Caco-2 (cell line): ENCODE data around the gene WWOX. TPM values are rescaled to one million over a fixed set of nuclear protein-coding genes. Genes with fewer than 3 reads are reported as not detected.

Source experiments
- BruUV-seq: library from RNA; stranded (reverse); fragments of 400-500 nt; replicated peaks from 2 replicates; lab custom pipeline; 2021; lab: Mats Ljungman, UMichigan
- CTCF ChIA-PET: fragments of 300-600 bp; sonication (Branson Sonifier 250); formaldehyde crosslinking; loops from one replicate; lab custom pipeline; 2022; ENCODE audit warnings: antibody characterized with exemption; lab: Charles Lee
- POLR2A ChIA-PET: fragments of 300-600 bp; sonication (Branson Sonifier 250); formaldehyde crosslinking; loops from one replicate; lab custom pipeline; 2022; ENCODE audit warnings: antibody characterized with exemption; lab: Charles Lee
- DNase-seq, 2 experiments: peaks; one replicate each; pipeline versions ENCODE4 v3.0.0 to v3.0.0-alpha.2; 2020 to 2022
- H3K27me3 ChIP-seq: replicated peaks from 2 replicates; pipeline ENCODE4 v1.6.0; 2011; ENCODE audit warnings: low read length; ENCODE audit not compliant: control insufficient read depth, insufficient read depth
- H3K36me3 ChIP-seq: 2 replicates; pipeline ENCODE4 v1.5.1; 2011; ENCODE audit warnings: low read length; ENCODE audit not compliant: control insufficient read depth, insufficient read depth
- H3K4me1 ChIP-seq: fragments of 250-450 bp; sonication (Bioruptor Pico); 2 replicates; pipeline ENCODE4 v1.5.1; 2020; ENCODE audit warnings: mild to moderate bottlenecking
- H3K4me3 ChIP-seq: 2 replicates; pipeline ENCODE4 v1.5.1; 2011; ENCODE audit warnings: low read depth, mild to moderate bottlenecking, control low read depth, low read length
- H3K9me3 ChIP-seq: fragments of 250-450 bp; sonication (Bioruptor Pico); 2 replicates; pipeline ENCODE4 v1.5.1; 2020; ENCODE audit warnings: mild to moderate bottlenecking, moderate library complexity
- H3K27ac Mint-ChIP-seq: one replicate; pipeline ENCODE4 v1.8.0; 2022; ENCODE audit warnings: mixed read lengths; ENCODE audit not compliant: unreplicated experiment
- H3K27me3 Mint-ChIP-seq: one replicate; pipeline ENCODE4 v1.8.0; 2022; ENCODE audit warnings: mixed read lengths; ENCODE audit not compliant: insufficient read depth, unreplicated experiment
- H3K36me3 Mint-ChIP-seq: one replicate; pipeline ENCODE4 v1.8.0; 2022; ENCODE audit warnings: mild to moderate bottlenecking, mixed read lengths; ENCODE audit not compliant: insufficient read depth, unreplicated experiment
- H3K4me1 Mint-ChIP-seq: one replicate; pipeline ENCODE4 v1.8.0; 2022; ENCODE audit warnings: low read depth, mixed read lengths; ENCODE audit not compliant: unreplicated experiment
- H3K4me3 Mint-ChIP-seq: one replicate; pipeline ENCODE4 v1.8.0; 2022; ENCODE audit warnings: mild to moderate bottlenecking, moderate library complexity, mixed read lengths; ENCODE audit not compliant: unreplicated experiment
- H3K9me3 Mint-ChIP-seq: one replicate; pipeline ENCODE4 v1.8.0; 2022; ENCODE audit warnings: mixed read lengths; ENCODE audit not compliant: unreplicated experiment
- intact Hi-C: fragments of 100-400 bp; cut with micrococcal nuclease; formaldehyde crosslinking; loops from one replicate; pipeline ENCODE4 v1.10.0; 2022; ENCODE audit not compliant: unreplicated experiment
- total RNA-seq: library from RNA; stranded (reverse); gene quantifications from 2 replicates; pipeline ENCODE4 v1.2.3, GENCODE V29; 2022
- TF ChIP-seq, protein P1 (sequence below), 2 experiments: fragments of 200-600 bp in 1 of 2; IDR thresholded peaks; 1 replicate in 1 of 2; 2 replicates in 1 of 2; pipeline versions ENCODE4 v1.5.1 to v1.8.0; 2011 to 2022; ENCODE audit warnings: antibody characterized with exemption in 1 of 2, control low read depth in 1 of 2, inconsistent platforms in 1 of 2, low read depth in 1 of 2, low read length in 1 of 2, mild to moderate bottlenecking in 1 of 2, moderate library complexity in 1 of 2; ENCODE audit not compliant: insufficient read depth in 1 of 2, severe bottlenecking in 1 of 2, unreplicated experiment in 1 of 2

The WWOX gene
- total RNA-seq, 1 experiment from 2014 or later: 45.0 TPM

DNA sequence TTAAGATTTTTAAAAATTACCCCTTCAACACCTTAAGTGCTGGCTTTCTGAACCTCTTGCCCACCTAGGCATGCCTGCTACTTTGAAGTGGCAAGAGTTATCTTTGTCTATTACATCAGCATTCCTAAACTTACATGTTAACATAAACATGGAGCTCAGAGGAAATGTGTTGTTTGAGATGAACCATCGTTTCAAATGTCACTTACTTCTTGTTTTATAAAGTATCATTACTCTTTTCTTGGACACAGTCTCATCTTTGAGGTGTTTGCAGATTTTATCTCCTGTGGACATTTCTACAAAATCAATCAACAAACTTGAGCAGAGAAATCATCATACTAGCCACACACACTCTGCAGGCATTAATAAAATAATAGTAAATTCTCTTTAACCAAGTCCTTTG, 184.9 kb downstream of the WWOX start:
- ChIA-PET CTCF (no interaction called here), POLR2A (interaction anchor here (0.6 kb wide), 1 partner anchor 9 kb away, joined by 3 read pairs; no protein-coding TSS in a partner anchor)
- no peaks in the 10 kb centered on the region for H3K27me3 ChIP-seq
- H3K27ac Mint-ChIP-seq: no peak overlapping the region
- no TSS peak for BruUV-seq
- no peaks in the 10 kb centered on the region for H3K9me3 ChIP-seq
- peaks cover 2% of the 10 kb centered on the region; the same call in 1 of the 2 replicates for H3K36me3 ChIP-seq
- no peak overlapping the region for H3K4me3 Mint-ChIP-seq
- H3K27me3 Mint-ChIP-seq: no peaks in the 10 kb centered on the region
- peaks cover 20% of the 10 kb centered on the region for H3K4me1 ChIP-seq
- intact Hi-C loops: no loop called here
- no peak for DNase-seq
- TF ChIP-seq, protein P1, sequence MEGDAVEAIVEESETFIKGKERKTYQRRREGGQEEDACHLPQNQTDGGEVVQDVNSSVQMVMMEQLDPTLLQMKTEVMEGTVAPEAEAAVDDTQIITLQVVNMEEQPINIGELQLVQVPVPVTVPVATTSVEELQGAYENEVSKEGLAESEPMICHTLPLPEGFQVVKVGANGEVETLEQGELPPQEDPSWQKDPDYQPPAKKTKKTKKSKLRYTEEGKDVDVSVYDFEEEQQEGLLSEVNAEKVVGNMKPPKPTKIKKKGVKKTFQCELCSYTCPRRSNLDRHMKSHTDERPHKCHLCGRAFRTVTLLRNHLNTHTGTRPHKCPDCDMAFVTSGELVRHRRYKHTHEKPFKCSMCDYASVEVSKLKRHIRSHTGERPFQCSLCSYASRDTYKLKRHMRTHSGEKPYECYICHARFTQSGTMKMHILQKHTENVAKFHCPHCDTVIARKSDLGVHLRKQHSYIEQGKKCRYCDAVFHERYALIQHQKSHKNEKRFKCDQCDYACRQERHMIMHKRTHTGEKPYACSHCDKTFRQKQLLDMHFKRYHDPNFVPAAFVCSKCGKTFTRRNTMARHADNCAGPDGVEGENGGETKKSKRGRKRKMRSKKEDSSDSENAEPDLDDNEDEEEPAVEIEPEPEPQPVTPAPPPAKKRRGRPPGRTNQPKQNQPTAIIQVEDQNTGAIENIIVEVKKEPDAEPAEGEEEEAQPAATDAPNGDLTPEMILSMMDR (IDR thresholded peaks at IDR 0.05; ENCODE audit: insufficient read depth in 1 of 2, low read depth in 1 of 2, low read length in 1 of 2, severe bottlenecking in 1 of 2, unreplicated experiment in 1 of 2): no peak
- H3K4me3 ChIP-seq: no peak overlapping the region
- no peaks in the 10 kb centered on the region for H3K9me3 Mint-ChIP-seq
- peaks cover 5% of the 10 kb centered on the region for H3K36me3 Mint-ChIP-seq
- peaks cover 8% of the 10 kb centered on the region for H3K4me1 Mint-ChIP-seq

DNA sequence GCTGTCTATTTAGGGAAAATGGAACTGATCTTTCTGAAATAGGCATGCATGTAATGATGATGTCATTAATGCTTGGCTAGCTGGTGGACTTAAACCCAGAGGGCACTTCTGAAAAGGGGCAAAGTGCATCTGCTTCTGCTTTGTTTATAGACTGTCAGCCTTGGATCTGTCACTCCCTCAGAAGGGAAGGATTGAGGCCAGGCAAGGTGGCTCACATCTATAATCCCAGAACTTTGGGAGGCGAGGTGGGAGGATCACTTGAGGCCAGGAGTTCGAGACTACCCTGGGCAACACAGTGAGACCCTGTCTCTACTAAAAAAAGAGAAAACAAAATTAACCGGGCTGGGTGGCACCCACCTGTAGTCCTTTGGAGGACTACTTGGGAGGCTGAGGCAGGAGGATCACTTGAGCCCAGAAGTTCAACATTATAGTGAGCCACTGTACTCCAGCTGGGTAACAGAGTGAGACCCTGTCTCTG, 185.5 kb downstream of the WWOX start:
- Histone ChIP-seq H3K4me1 (peaks cover 20% of the 10 kb centered on the region), H3K27me3 (no peaks in the 10 kb centered on the region)

DNA sequence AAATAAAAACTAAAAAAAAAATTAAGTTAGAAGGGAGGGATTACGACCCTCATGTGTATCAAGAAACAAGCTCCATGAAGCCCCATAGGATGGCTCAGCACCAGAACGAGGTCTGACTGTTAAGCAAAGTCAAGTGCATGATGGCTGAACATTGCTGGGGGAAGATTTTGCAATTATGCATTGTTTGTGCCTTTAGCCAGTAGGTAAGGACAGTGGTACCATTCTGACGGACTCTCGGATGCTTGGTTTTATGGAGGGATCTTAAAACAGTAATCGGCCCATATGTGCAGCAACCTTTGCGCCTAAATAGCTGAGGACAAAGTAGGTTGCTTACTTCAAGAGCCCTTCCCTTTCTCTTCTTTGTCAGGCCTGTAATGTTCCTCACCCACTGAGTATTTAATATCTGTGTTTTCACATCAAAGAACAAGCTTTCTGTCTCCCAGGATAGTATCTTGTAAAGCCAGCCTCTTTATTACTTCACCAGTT, 186.0 kb downstream of the WWOX start:
- DNase-seq: no peak
- H3K27me3 ChIP-seq: no peaks in the 10 kb centered on the region
- TF ChIP-seq, protein P1 (IDR thresholded peaks at IDR 0.05; ENCODE audit: insufficient read depth in 1 of 2, low read depth in 1 of 2, low read length in 1 of 2, severe bottlenecking in 1 of 2, unreplicated experiment in 1 of 2): no peak
- no TSS peak for BruUV-seq
- no peaks in the 10 kb centered on the region for H3K9me3 ChIP-seq
- peaks cover 20% of the 10 kb centered on the region for H3K4me1 ChIP-seq
- Mint-ChIP-seq H3K27ac (no peak overlapping the region), H3K4me1 (peaks cover 14% of the 10 kb centered on the region), H3K9me3 (no peaks in the 10 kb centered on the region), H3K36me3 (peaks cover 5% of the 10 kb centered on the region), H3K4me3 (no peak overlapping the region), H3K27me3 (no peaks in the 10 kb centered on the region)
- intact Hi-C loops: no loop called here
- CTCF ChIA-PET: no interaction called here
- H3K4me3 ChIP-seq: no peak overlapping the region
- peaks cover 2% of the 10 kb centered on the region; the same call in 1 of the 2 replicates for H3K36me3 ChIP-seq
- POLR2A ChIA-PET: no interaction called here

More for the DNA sequence above, 185.5 kb downstream of the WWOX start:
- no peaks in the 10 kb centered on the region for H3K9me3 ChIP-seq
- ChIA-PET POLR2A (interaction anchor here (0.6 kb wide), 1 partner anchor 8 kb away, joined by 3 read pairs; no protein-coding TSS in a partner anchor), CTCF (no interaction called here)
- DNase-seq: peak; percentile 20 to 40
- no TSS peak for BruUV-seq
- no peak overlapping the region for H3K4me3 Mint-ChIP-seq
- TF ChIP-seq, protein P1 (IDR thresholded peaks at IDR 0.05; ENCODE audit: insufficient read depth in 1 of 2, low read depth in 1 of 2, low read length in 1 of 2, severe bottlenecking in 1 of 2, unreplicated experiment in 1 of 2): no peak
- no peak overlapping the region for H3K27ac Mint-ChIP-seq
- peaks cover 5% of the 10 kb centered on the region for H3K36me3 Mint-ChIP-seq
- intact Hi-C loops: no loop called here
- H3K4me3 ChIP-seq: no peak overlapping the region
- H3K4me1 Mint-ChIP-seq: peaks cover 9% of the 10 kb centered on the region
- H3K36me3 ChIP-seq: peaks cover 2% of the 10 kb centered on the region; the same call in 1 of the 2 replicates
- no peaks in the 10 kb centered on the region for H3K27me3 Mint-ChIP-seq
- no peaks in the 10 kb centered on the region for H3K9me3 Mint-ChIP-seq
